Measurements from ENCODE around the gene TRIP4.
"Not testable (repeated sequence)": the region's sequence is repeated elsewhere in the genome, so short reads cannot be mapped to it uniquely, and the experiment has no call there.

TRIP4 gene

GRCh38 chr15:64381000-64381751 is 6.5 kb upstream of the TRIP4 start, which contains the start of gene PCLAF:
Gene PCLAF (minus strand): TSS chr15:64381441. CDS start chr15:64381371, 70 bp downstream.
- FAIRE-seq = peak; percentile 79

GRCh38 chr15:64383760-64384159 is 3.9 kb upstream of the TRIP4 start:
- DNase-seq (ENCODE audit: low spot score) (no peak), FAIRE-seq (no peak)

More at GRCh38 chr15:64381000-64381751, 6.5 kb upstream of the TRIP4 start, which contains the start of gene PCLAF:
- peak; percentile 99 for DNase-seq (ENCODE audit: low spot score)

GRCh38 chr15:64386291-64386690 is 1.3 kb upstream of the TRIP4 start:
- no peak for DNase-seq (ENCODE audit: low spot score)
- FAIRE-seq = no peak

- FAIRE-seq (no peak), DNase-seq (ENCODE audit: low spot score) (no peak)
These were observed 1.4 kb downstream of the TRIP4 start for GRCh38 chr15:64389036-64389435.

GRCh38 chr15:64392471-64392870 is 4.8 kb downstream of the TRIP4 start:
- not testable (repeated sequence) for FAIRE-seq; DNase-seq (ENCODE audit: low spot score)

- DNase-seq (ENCODE audit: low spot score) (no peak), FAIRE-seq (no peak)
These were observed 9.2 kb downstream of the TRIP4 start for GRCh38 chr15:64396789-64397188.

GRCh38 chr15:64398575-64398974 is 10.9 kb downstream of the TRIP4 start:
- DNase-seq (ENCODE audit: low spot score) (no peak), FAIRE-seq (no peak)

- no peak for DNase-seq (ENCODE audit: low spot score)
- no peak for FAIRE-seq
These were observed 12.9 kb downstream of the TRIP4 start for GRCh38 chr15:64400583-64400982.

- DNase-seq (ENCODE audit: low spot score) (no peak), FAIRE-seq (no peak)
These were observed 24.6 kb downstream of the TRIP4 start for GRCh38 chr15:64412216-64412615.

- DNase-seq (ENCODE audit: low spot score) = no peak
- FAIRE-seq = no peak
These were observed 35.1 kb downstream of the TRIP4 start for GRCh38 chr15:64422697-64423096.

- DNase-seq (ENCODE audit: low spot score) = no peak
- FAIRE-seq = no peak
These were observed 36.3 kb downstream of the TRIP4 start for GRCh38 chr15:64423970-64424369.

- no peak for DNase-seq (ENCODE audit: low spot score)
- FAIRE-seq = no peak
These were observed 37.6 kb downstream of the TRIP4 start for GRCh38 chr15:64425221-64425620.

- FAIRE-seq (no peak), DNase-seq (ENCODE audit: low spot score) (no peak)
These were observed 39.3 kb downstream of the TRIP4 start for GRCh38 chr15:64426845-64427465.

GRCh38 chr15:64429448-64429847 is 41.8 kb downstream of the TRIP4 start:
- FAIRE-seq (no peak), DNase-seq (ENCODE audit: low spot score) (no peak)

GRCh38 chr15:64430000-64430735 is 42.5 kb downstream of the TRIP4 start:
- DNase-seq (ENCODE audit: low spot score) (no peak), FAIRE-seq (no peak)

- no peak for FAIRE-seq
- DNase-seq (ENCODE audit: low spot score) = no peak
These were observed 50.3 kb downstream of the TRIP4 start for GRCh38 chr15:64437982-64438381.

- no peak for FAIRE-seq
- DNase-seq (ENCODE audit: low spot score) = no peak
These were observed 51.2 kb downstream of the TRIP4 start for GRCh38 chr15:64438653-64439447.

- no peak for DNase-seq (ENCODE audit: low spot score)
- FAIRE-seq = no peak
These were observed 54.2 kb downstream of the TRIP4 start for GRCh38 chr15:64441852-64442251.

GRCh38 chr15:64443016-64443415 is 55.4 kb downstream of the TRIP4 start:
- FAIRE-seq (peak; percentile 27), DNase-seq (ENCODE audit: low spot score) (no peak)

GRCh38 chr15:64443747-64444621 is 56.3 kb downstream of the TRIP4 start:
- peak; percentile 81 for DNase-seq (ENCODE audit: low spot score)

More at GRCh38 chr15:64443747-64444621, 56.3 kb downstream of the TRIP4 start:
- FAIRE-seq = peak; percentile 35
